ENCODE measurements around the gene COL24A1. TPM values are rescaled to one million over a fixed set of nuclear protein-coding genes. Genes with fewer than 3 reads are reported as not detected.
"Not testable (repeated sequence)": the region's sequence is repeated elsewhere in the genome, so short reads cannot be mapped to it uniquely, and the experiment has no call there.

Gene COL24A1
- total and polyA plus RNA-seq, 2 of the 13 experiments (the other 11 are each of a cell fraction or from before 2014, with no cell fraction given): 0.04 to 0.13 TPM

DNA sequence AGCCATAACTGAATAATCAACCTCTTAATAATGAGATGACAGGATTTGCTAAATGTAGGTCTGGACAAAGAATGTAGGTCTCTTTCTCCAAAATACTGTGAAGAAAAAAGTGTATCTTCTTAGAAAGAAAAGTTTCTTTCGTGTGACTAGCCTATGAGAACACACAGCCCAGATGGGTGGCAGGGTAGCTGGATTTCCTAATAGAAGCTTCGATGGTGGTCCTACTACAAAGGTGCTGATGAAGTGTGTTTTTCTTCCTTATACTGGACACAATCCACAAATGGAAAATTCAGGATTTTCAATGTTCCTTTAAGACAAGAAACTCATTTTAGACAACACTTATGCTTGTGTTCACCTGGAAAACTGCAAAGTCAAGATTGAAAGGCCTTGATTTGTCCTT is 358.2 kb downstream of the COL24A1 start (continued):
- TF ChIP-seq, protein P1, sequence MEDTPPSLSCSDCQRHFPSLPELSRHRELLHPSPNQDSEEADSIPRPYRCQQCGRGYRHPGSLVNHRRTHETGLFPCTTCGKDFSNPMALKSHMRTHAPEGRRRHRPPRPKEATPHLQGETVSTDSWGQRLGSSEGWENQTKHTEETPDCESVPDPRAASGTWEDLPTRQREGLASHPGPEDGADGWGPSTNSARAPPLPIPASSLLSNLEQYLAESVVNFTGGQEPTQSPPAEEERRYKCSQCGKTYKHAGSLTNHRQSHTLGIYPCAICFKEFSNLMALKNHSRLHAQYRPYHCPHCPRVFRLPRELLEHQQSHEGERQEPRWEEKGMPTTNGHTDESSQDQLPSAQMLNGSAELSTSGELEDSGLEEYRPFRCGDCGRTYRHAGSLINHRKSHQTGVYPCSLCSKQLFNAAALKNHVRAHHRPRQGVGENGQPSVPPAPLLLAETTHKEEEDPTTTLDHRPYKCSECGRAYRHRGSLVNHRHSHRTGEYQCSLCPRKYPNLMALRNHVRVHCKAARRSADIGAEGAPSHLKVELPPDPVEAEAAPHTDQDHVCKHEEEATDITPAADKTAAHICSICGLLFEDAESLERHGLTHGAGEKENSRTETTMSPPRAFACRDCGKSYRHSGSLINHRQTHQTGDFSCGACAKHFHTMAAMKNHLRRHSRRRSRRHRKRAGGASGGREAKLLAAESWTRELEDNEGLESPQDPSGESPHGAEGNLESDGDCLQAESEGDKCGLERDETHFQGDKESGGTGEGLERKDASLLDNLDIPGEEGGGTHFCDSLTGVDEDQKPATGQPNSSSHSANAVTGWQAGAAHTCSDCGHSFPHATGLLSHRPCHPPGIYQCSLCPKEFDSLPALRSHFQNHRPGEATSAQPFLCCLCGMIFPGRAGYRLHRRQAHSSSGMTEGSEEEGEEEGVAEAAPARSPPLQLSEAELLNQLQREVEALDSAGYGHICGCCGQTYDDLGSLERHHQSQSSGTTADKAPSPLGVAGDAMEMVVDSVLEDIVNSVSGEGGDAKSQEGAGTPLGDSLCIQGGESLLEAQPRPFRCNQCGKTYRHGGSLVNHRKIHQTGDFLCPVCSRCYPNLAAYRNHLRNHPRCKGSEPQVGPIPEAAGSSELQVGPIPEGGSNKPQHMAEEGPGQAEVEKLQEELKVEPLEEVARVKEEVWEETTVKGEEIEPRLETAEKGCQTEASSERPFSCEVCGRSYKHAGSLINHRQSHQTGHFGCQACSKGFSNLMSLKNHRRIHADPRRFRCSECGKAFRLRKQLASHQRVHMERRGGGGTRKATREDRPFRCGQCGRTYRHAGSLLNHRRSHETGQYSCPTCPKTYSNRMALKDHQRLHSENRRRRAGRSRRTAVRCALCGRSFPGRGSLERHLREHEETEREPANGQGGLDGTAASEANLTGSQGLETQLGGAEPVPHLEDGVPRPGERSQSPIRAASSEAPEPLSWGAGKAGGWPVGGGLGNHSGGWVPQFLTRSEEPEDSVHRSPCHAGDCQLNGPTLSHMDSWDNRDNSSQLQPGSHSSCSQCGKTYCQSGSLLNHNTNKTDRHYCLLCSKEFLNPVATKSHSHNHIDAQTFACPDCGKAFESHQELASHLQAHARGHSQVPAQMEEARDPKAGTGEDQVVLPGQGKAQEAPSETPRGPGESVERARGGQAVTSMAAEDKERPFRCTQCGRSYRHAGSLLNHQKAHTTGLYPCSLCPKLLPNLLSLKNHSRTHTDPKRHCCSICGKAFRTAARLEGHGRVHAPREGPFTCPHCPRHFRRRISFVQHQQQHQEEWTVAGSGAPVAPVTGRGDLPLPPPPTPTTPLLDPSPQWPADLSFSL (CRISPR knock-in tag; IDR thresholded peaks at IDR 0.05): no peak
- no peak for TF ChIP-seq DPF2 (CRISPR knock-in tag; IDR thresholded peaks at IDR 0.05; ENCODE audit: borderline replicate concordance, low read depth)
- no peak for TF ChIP-seq NFKBIZ (CRISPR knock-in tag; IDR thresholded peaks at IDR 0.05)
- TF ChIP-seq ZBTB26 (CRISPR knock-in tag; IDR thresholded peaks at IDR 0.05; ENCODE audit: borderline replicate concordance): no peak
- no peak for TF ChIP-seq ZNF546 (CRISPR knock-in tag; conservative IDR thresholded peaks at IDR 0.05)
- no peak for TF ChIP-seq NFYB (CRISPR knock-in tag; IDR thresholded peaks at IDR 0.05)
- TF ChIP-seq ZFP36L1 (CRISPR knock-in tag; IDR thresholded peaks at IDR 0.05): no peak

DNA sequence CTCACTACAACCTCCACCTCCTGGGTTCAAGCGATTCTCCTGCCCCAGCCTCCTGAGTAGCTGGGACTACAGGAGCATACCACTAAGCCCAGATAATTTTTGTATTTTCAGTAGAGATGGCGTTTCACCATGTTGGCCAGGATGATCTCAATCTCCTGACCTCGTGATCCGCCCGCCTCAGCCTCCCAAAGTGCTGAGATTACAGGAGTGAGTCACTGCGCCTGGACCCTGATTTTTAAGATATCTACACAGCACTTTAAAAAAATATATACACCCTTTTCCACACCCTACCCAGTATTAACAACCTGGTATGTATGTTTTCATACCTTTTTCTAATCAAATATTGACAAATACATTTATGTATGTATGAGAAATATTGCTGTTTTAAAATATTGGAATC is 379.6 kb downstream of the COL24A1 start:
- WGBS (ENCODE audit: low lambda C conversion rate): 24% methylated on average over 6 of the region's 6 CpGs
- not testable (repeated sequence) for ATAC-seq

More for the DNA sequence above, 379.6 kb downstream of the COL24A1 start:
- H2AFZ ChIP-seq (ENCODE audit: low read length); CTCF ChIA-PET (ENCODE audit: low intra/inter-chr PET ratio, low total read pairs); H3K27me3 ChIP-seq (ENCODE audit: control insufficient read depth in 1 of 2, insufficient read depth in 2 of 2, low read length in 2 of 2); H4K20me1 ChIP-seq (ENCODE audit: insufficient read depth, low read length); H3K9me3 ChIP-seq (ENCODE audit: low read length); DNase-seq (ENCODE audit: low spot score); H3K4me1 ChIP-seq (ENCODE audit: insufficient read depth, low read length); H3K79me2 ChIP-seq (ENCODE audit: insufficient read depth, low read length); in situ Hi-C loops (cut with HindIII; ENCODE audit: extremely low pct_ligation_motif_present, low pct_unique_long_range_greater_than_20kb); BruUV-seq (replicated peaks); FAIRE-seq; H3K36me3 ChIP-seq (replicated peaks in 1 of 2; ENCODE audit: control insufficient read depth in 1 of 2, insufficient read depth in 2 of 2, low read length in 2 of 2); H3K4me3 ChIP-seq (replicated peaks in 1 of 3; ENCODE audit: insufficient read depth in 1 of 3, low read depth in 2 of 3, low read length in 3 of 3); H3K4me2 ChIP-seq (ENCODE audit: low read depth, low read length); POLR2A ChIA-PET; intact Hi-C loops (cut with micrococcal nuclease; ENCODE audit: unreplicated experiment); H3K27ac ChIP-seq (ENCODE audit: extremely low read length, insufficient read depth, low read length); H3K9ac ChIP-seq (ENCODE audit: insufficient read depth, low read depth, low read length): not testable (repeated sequence)
